ENCODE measurements around the gene ENPP1. TPM values are rescaled to one million over a fixed set of nuclear protein-coding genes. Genes with fewer than 3 reads are reported as not detected.
A peak's percentile ranks its signal among the peaks of the same experiment; 100 is the strongest.

Gene ENPP1
- total RNA-seq: 3.4 TPM
- long read RNA-seq: 0 reads

- Histone ChIP-seq H3K9me3 (no peaks in the 10 kb centered on the region), H3K4me1 (peaks cover 5% of the 10 kb centered on the region), H3K27me3 (no peaks in the 10 kb centered on the region), H3K36me3 (no peaks in the 10 kb centered on the region), H3K27ac (no peak within 1 kb of the TSS), H3K4me3 (peak within 1 kb of the TSS; percentile 54)
- DNase-seq (peak; percentile 84), ATAC-seq (peak; percentile 90)
- peak; percentile 43 for TF ChIP-seq CTCF (IDR thresholded peaks at IDR 0.05)
- intact Hi-C loops (cut with DNase I): no loop called here
Measured at GRCh38 chr6:131807644-131808459, at the start of gene ENPP1. ENPP1 (plus strand) TSS chr6:131808020; CDS start chr6:131808036, 16 bp downstream.

- no peaks in the 10 kb centered on the region for H3K4me1 ChIP-seq
- DNase-seq (no peak), ATAC-seq (no peak)
- H3K27me3 ChIP-seq: no peaks in the 10 kb centered on the region
- no peak for TF ChIP-seq CTCF (IDR thresholded peaks at IDR 0.05)
- H3K27ac ChIP-seq: no peak overlapping the region
- intact Hi-C loops (cut with DNase I): no loop called here
- H3K9me3 ChIP-seq: no peaks in the 10 kb centered on the region
- no peak overlapping the region for H3K4me3 ChIP-seq
- H3K36me3 ChIP-seq: no peaks in the 10 kb centered on the region
Measured at GRCh38 chr6:131758920-131759319, 48.9 kb upstream of the ENPP1 start.

DNA sequence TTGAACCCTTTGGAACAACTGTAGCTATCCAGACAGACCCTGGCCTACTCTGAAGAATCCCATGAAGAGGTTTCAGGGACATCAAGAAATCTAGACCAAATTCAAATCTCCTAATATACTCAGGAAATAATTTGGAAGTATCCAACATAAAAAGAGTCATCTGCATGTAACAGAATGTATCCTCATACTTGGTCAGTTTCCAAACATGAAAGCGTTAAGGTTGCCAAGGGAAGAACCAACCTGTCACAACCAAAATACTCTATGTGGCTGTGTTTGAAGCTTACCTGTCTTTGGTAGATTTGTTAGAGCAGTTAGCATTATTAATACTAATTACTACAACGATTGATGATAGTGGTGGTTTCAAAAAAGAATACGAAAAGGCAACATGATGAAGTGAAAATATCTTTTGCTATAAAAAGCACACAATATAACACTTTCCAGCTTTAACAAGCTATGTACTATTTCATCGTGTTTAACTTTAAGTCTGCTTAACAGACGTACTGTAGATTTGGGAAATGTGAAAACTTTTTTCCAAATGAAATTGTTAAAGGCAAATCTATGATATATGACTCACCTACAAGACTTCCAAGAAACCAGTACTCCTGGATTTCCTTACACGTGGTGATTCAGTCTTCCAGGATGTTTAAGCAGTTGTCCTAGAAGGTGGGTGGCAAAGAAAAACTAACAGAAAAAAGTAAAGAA lies 46.6 kb upstream of the ENPP1 start:
- TF ChIP-seq CTCF (IDR thresholded peaks at IDR 0.05): no peak

GRCh38 chr6:131761762-131762067 lies 46.1 kb upstream of the ENPP1 start:
- intact Hi-C loops (cut with DNase I): no loop called here
- Histone ChIP-seq H3K9me3 (no peaks in the 10 kb centered on the region), H3K27me3 (no peaks in the 10 kb centered on the region), H3K4me3 (no peak overlapping the region), H3K4me1 (no peaks in the 10 kb centered on the region), H3K27ac (no peak overlapping the region), H3K36me3 (no peaks in the 10 kb centered on the region)
- no peak for TF ChIP-seq CTCF (IDR thresholded peaks at IDR 0.05)
- ATAC-seq (no peak), DNase-seq (no peak)

More for the DNA sequence above, 46.6 kb upstream of the ENPP1 start:
- Histone ChIP-seq H3K36me3 (no peaks in the 10 kb centered on the region), H3K9me3 (no peaks in the 10 kb centered on the region), H3K4me3 (no peak overlapping the region), H3K27me3 (no peaks in the 10 kb centered on the region), H3K27ac (no peak overlapping the region), H3K4me1 (no peaks in the 10 kb centered on the region)
- intact Hi-C loops (cut with DNase I): no loop called here
- ATAC-seq (no peak), DNase-seq (no peak)

GRCh38 chr6:131762984-131763383 lies 44.8 kb upstream of the ENPP1 start:
- H3K4me1 ChIP-seq: no peaks in the 10 kb centered on the region
- H3K36me3 ChIP-seq: no peaks in the 10 kb centered on the region
- no peaks in the 10 kb centered on the region for H3K27me3 ChIP-seq
- ATAC-seq (no peak), DNase-seq (no peak)
- no peaks in the 10 kb centered on the region for H3K9me3 ChIP-seq
- intact Hi-C loops (cut with DNase I): no loop called here
- no peak overlapping the region for H3K27ac ChIP-seq
- TF ChIP-seq CTCF (IDR thresholded peaks at IDR 0.05): no peak
- no peak overlapping the region for H3K4me3 ChIP-seq

Measured in upper lobe of right lung (tissue), 1 donor.